Activated T-cell treated with anti-CD3 and anti-CD28 coated beads, Interleukin-2, amount 50 U/mL, for 1 hour (primary cell): ENCODE measurements around the gene CRLF3.
A peak's percentile ranks its signal among the peaks of the same experiment; 100 is the strongest.
"Not testable (repeated sequence)": the region's sequence is repeated elsewhere in the genome, so short reads cannot be mapped to it uniquely, and the experiment has no call there.

Source experiments
- DNase-seq: peaks from one replicate; pipeline ENCODE4 v3.0.0-alpha.2; 2020

CRLF3 gene, protein sequence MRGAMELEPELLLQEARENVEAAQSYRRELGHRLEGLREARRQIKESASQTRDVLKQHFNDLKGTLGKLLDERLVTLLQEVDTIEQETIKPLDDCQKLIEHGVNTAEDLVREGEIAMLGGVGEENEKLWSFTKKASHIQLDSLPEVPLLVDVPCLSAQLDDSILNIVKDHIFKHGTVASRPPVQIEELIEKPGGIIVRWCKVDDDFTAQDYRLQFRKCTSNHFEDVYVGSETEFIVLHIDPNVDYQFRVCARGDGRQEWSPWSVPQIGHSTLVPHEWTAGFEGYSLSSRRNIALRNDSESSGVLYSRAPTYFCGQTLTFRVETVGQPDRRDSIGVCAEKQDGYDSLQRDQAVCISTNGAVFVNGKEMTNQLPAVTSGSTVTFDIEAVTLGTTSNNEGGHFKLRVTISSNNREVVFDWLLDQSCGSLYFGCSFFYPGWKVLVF

DNA sequence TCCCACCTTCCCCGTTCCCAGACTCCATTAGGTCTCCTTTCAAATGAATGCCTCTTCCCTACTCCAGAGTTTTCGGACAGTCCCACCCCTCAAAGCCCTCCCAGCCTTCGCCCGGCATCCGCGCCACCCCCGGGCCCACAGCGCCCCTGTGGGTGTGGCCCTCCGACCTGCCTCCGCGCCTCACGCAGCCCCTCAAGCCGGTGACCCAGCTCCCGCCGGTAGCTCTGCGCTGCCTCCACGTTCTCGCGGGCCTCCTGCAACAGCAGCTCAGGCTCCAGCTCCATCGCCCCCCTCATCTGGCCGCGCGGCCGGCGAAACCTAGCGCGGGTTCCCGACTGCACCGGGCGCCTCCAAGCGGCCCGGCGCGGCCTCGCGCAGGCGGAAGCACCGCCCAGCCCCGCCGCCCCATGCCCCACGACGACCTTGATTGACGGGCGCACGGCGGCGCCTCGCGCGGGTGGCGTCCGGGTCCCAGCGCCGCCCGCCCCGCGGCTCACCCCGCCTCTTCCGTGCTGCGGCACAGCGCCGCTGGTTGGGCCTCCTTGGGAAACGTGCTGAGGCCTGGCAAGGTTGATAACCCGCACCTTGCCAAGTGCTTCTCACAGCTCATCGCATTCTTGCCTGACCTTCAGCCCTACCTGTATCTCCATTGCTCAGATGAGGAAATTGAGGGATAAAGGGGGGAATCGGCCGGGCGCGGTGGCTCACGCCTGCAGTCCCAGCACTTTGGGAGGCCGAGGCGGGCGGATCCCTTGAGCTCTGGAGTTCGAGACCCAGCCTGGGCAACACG is at the start of gene CRLF3:
Gene CRLF3 (minus strand): TSS at position 337 of the 790 bp plus-strand sequence. CDS start 41 bp downstream, at position 296.
- DNase-seq, result peak; percentile 92

DNA sequence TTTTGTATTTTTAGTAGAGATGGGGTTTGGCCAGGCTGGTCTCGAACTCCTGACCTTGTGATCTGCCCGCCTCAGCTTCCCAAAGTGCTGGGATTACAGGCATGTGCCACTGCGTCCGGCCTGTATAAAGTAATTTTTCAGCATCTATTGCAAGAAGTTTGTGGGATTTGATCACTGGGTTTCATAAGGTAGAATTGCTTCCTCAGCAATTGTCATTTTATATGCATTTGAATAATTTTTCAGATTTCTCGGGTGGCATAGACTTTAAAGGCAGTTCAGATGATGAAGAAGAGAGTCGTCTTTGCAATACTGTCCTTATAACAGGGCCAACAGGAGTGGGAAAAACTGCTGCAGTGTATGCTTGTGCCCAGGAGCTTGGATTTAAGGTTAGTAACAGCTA is 44.5 kb upstream of the CRLF3 start:
- no peak for DNase-seq

DNA sequence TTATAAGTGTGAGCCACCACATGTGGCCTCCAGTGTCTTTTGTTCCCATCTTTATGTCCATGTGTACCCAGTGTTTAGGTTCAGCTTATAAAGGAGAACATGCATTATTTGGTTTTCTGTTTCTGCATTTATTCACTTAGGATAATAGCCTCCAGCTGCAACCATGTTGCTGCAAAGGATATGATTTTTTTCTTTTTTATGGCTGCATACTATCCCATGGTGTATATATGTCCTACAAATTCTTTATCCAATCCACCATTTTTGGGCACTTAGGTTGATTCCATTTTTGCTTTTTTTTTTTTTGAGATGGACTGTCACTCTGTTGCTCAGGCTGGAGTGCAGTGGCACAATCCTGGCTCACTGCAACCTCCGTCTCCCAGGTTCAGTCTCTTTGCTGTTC is 40.1 kb upstream of the CRLF3 start:
- no peak for DNase-seq

DNA sequence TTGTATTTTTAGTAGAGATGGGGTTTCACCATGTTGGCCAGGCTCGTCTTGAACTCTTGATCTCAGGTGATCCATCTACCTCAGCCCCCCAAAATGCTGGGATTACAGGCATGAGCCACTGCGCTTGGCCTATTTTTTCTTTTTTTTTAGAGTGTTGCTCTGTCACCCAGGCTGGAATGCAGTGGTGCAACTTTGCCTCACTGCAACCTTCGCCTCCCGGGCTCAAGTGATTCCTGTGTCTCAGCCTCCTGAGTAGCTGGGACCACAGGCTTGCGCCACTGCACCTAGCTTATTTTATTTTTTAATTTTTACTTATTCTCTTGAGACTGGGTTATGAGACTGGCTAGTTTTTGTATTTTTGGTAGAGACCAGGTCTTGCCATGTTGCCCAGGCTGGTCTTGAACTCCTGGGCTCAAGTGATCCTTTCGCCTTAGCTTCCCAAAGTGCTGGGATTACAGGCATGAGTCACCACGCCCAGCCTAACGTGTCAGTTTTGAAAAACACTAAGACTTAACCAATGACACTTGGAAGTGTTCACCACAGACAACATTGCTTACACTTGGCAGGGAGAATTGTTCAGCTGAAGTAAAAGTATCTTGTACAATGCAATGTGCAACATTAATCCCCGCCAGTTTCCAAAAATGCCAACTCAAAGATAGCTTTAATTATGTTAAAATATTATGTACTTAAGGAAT is 34.2 kb upstream of the CRLF3 start:
- DNase-seq, result no peak

DNA sequence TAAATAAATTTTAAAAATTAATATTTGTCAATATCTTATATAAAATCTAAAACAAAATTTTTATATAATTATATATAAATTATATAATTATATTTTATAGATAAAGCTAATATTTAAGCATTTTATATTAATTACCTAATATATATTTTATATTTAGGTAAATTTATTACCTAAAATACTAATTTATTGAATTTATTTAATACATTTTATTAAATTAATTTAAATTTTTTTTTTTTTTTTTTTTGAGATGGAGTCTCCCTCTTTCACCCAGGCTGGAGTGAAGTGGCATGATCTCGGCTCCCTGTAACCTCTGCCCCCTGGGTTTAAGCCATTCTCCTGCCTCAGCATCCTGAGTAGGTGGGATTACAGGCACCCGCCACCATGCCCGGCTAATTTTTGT is 29.7 kb upstream of the CRLF3 start:
- DNase-seq, result no peak

DNA sequence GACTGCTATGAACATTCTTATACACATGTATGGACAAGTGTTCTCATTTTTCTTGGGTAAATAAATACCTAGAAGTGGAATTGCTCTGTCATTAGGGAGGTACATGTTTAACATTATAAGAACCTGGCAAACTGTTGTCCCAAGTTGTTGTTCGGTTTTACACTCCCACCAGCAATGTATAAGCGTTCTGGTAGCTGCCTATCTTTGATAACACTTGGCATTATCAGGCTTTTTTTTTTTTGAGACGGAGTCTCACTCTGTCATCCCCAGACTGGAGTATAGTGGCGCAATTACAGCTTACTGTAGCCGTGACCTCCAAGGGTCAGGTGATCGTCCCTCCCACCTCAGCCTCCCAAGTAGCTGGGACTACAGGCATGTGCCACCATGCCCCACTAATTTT is 23.5 kb upstream of the CRLF3 start:
- DNase-seq, result no peak

DNA sequence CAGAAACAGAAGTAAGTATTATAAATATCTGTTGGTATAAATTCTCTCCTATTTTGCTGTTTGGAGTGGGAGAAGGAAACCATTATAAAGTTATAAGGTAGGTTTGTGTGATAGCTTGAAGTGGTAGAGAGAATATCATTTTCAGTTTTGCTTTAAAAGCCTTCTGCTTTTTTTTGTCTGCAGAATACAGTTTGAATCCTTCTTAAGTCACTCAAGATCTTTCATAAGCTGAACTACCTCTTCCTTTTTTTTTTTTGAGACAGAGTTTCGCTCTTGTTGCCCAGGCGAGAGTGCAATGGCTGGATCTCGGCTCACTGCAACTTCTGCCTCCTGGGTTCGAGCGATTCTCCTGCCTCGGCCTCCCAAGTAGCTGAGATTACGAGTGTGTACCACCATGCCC is 16.3 kb upstream of the CRLF3 start:
- DNase-seq, result no peak

DNA sequence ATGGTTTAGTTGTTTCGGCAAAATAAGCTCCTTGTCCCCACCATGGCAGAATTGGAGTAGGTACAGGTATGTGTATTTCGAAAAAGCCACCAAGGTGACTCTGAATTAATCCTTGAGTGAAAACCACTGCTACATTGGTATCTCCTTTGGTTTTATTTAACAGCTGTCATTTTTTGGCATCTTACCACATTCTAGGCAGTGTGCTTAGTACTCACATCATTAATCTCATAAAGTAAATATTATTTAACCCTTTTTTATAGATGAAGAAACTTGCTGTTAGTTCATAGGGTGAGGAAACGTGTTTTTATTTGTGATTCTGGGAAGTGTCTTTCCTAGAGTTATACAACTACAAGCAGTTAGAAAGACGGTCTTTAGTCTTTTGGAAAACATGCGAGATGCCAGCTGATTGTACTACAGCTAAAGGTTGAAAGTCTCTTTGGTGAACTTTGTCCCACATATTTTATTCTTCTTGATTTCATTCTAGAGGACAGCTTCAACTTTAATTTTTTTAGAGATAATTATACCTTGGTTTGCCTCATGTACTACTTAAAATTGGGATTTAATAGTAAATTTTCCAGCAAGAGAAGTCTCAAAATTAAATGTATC is 13.8 kb upstream of the CRLF3 start:
- DNase-seq, result no peak

DNA sequence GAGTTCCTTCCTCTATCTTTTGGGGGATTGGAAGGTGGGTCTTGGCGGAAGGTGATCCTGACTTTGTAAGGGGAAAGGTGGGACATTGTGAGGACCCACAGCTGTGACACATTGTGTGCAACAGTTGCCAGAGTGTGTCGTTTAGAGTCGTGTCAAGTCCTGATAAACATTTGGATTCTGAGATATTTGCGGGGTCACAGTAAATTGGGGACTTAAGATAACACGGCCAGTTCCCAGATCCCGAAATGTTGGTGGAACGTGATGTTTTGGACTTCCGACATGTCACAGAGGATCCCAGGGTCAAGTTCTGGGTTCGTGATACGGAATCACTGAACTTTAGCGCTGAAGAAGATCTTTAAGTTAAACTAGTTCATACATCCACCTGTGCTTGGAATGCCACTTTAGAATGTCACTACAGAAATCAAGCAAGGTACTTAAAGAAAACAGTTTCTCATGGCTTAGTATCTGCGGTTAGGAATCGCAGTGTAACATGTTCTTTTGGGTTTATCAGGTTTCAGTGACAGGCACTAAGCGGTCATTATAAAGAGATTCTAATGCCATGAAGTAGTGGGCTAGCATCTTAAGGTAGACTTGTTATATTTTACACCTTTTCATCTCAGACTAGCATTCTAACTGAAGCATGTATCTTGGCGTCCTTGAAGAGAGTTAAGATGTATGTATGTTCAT is 8.1 kb upstream of the CRLF3 start:
- DNase-seq, result no peak

DNA sequence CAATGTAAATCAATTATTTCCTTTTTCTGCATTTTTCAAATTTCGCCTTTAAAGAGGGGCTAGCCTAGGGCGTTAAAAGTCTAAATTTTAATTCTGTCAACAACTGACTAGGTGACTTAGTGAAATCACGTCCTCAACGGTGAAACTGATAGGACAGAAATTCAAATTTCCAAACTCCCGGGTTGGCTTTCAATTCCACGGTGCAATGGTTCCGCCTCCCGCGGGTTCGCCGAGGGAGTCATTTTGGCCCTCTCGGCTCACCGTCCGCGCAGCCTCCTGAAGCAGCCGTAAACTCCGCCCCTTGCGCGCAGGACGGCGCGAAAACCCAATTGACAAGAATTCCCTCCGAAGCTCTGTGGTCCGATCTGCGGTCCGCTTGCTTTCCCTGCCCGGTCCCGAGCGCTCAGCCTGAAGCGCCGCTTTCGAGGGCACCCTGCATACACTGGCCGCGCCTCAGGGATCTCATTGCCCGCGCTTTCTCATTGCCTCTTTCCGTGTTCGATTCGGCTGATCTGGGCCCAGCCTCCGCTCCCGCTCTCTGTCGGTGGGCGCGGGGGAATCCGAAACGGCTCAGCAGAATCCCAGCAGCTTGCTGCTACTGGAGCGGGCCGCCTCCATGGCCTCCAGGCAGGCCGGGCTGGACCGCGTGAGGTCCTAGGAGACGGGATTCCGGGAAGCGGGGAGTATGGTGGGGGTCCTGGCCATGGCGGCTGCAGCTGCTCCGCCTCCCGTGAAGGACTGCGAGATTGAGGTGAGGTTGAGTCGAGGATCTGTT is 7.4 kb upstream of the CRLF3 start, which contains the start of gene ATAD5:
Gene ATAD5 (plus strand): TSS at position 304 of the 775 bp plus-strand sequence. CDS start 382 bp downstream, at position 686.
- DNase-seq, result peak; percentile 86

DNA sequence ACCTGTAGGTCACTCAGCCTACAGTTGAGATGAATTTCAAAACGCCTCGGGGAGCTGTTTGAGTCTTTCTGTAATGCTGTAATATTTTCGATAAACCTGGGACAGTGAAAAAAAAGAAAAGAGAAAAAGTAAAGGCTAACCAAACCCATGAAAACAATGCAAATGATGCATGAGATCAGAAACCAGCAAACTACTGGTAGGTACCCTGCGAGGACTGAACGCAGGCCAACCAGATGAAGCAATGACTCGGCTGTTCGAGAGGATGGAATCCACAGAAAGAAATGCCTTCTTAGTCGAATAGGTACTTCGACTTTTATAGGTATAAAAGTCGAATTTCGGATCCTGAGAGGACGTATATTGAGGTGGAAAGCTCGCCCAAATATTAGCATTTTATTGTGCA is 6.8 kb upstream of the CRLF3 start:
- DNase-seq, result no peak

DNA sequence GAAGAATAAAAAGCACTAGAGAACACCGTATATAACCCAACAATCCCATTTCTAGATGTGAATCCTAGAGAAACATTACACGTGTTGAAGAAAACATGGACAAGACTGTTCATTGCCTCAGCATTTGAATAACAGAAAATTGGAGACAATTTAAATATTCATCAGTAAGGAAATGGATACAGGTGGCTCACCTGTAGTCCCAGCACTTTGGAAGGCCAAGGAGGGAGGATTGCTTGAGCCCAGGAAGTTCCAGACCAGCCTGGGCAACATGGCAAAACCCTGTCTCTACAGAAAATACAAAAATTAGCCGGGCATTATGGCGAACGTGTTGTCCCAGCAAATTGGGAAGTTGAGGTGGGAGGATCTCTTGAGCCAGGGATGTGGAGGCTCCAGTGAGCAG is 4.5 kb upstream of the CRLF3 start:
- no peak for DNase-seq

DNA sequence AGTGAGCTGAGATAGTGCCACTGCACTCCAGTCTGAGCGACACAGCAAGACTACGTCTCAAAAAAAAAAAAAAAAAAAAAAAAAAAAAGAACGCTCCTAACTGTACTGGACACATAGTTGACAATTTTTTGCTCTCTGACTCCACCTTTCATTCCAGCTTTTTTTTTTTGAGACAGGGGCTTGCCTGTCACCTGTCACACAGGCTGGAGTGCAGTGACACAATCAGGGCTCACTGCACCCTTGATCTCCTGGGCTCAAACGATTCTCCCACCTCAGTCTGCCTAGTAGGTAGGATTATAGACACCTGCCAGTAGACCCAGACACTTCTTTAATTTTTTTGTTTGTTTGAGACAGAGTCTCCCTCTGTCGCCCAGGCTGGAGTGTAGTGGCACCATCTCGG is 2.6 kb upstream of the CRLF3 start:
- no peak for DNase-seq

DNA sequence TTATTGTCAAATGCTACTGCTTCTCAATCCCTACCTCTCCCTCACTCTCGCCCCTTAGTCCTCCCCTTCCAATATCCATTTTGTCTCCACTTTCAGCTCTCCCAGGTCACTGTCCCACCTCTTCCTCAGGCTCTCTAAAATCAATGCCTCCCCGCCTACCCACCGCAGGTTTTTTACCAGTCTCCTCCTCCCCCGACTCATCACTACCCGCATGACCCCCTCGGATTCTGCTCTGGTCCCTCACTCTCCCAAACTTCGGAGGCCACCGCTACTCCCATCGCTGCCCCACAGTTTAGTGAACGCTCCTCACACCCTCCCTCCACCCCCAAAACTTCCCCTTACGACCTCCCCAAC is 513 bp downstream of the CRLF3 start:
- DNase-seq, result no peak

DNA sequence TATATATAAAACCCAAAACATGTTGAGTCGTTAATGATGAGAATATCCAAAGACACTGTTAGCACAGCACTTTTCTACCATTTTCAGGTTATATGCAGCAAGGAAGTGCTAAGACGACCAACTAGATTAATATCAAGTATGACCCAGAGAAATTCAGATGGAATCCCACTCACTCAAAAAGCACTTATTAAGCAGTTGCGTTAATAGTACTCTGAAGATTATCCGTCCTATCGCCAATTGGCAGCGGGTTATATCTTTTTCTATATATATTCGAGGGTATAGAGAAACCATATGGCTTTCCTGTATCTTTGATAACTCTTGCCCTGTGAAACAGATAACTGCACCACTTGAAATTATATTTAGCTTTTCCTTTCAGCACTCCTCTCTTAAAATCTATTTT is 1.1 kb downstream of the CRLF3 start:
- DNase-seq, result no peak

DNA sequence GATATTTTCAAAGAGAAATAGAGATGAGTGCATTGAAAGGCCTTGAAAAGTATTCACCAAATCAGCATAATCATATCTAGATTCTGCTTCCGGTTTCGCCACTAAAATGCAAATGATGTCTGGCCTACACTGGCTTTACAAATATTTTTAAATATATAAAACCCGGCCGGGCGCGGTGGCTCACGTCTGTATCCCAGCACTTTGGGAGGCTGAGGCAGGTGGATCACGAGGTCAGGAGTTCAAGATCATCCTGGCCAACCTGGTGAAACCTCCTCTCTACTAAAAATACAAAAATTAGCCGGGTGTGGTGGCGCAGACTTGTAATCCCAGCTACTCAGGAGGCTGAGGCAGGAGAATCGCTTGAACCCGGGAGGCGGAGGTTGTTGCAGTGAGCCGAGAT is 1.6 kb downstream of the CRLF3 start:
- not testable (repeated sequence) for DNase-seq

DNA sequence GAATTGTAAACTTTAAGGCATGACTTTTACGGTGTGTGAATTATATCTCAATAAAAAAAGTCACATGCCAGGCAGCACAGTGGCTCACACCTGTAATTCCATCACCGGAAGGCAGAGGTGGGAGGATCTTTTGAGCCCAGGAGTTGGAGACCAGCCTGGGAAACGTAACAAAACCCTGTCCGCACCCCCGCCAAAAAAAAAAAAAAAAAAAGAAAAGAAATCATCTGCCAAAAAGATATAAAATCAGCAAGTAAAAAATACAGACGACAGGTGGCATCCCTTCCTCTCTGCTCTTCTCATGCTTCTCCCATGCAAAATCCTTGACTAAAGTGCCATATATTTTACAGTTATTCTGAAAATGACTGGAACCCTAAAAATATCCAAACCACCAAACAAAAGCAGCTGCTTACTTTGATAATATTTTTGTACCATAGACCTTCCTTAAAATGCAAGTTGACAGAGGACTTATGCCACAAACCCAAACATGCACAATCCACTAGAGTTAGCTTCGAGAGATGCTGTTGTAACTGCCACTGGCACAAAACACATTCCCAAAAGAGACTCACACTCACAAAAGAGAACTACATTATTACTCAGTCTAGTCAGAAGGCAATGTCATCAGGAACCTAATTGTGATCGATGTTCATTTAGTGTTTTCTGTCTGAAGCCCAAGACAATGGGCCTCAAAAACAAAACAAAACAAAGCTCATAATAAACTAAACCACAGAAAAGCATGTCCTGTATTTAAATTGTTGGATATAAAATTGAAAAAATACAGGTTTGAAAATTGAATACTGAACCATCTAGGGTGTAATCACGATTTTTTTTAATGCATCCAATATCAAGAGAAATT is 2.4 kb downstream of the CRLF3 start:
- DNase-seq, result no peak

DNA sequence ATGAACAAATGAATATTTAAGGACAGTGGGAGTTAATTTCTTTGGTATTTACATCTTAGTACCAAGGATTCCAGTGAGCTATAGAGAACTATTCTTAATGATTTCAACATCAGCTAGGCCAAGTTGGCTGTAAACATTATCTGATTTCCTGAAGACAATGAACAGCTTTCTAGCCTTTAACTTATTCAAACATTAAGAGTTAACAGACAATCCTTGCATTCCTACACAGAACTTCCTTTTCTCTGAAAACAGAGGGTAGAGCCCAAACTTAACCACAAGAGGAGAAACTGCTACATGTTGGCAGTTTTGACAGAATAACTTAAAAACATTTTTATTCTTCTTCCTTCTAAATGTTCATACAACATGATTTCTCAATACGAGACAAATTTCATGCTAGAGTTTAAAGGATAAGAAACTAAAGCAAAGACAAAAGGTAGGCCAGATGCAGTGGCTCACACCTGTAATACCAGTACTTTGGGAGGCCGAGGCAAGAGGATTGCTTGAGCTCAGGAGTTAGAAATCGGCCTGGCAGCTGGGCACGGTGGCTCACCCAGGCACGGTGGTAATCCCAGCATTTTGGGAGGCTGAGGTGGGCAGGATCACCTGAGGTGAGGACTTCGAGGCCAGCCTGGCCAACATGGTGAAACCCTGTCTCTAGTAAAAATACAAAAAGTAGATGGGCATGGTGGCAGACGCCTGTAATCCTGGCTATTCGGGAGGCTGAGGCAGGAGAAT is 4.4 kb downstream of the CRLF3 start:
- DNase-seq, result no peak

DNA sequence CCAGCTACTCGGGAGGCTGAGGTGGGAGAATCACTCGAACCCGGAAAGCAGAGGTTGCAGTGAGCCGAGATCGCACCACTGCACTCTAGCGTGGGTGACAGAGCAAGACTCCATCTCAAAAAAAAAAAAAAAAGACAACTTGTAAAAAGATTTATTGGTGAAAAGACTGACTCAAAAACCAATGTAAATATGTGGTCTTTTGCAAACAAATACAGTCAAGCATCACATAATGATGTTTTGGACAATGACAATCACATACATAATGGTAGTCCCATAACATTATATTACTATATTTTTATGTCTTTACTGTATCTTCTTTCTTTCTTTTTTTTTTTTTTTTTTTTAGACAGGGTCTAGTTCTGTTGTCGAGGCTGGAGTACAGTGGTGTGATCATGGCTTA is 8.3 kb downstream of the CRLF3 start:
- no peak for DNase-seq

DNA sequence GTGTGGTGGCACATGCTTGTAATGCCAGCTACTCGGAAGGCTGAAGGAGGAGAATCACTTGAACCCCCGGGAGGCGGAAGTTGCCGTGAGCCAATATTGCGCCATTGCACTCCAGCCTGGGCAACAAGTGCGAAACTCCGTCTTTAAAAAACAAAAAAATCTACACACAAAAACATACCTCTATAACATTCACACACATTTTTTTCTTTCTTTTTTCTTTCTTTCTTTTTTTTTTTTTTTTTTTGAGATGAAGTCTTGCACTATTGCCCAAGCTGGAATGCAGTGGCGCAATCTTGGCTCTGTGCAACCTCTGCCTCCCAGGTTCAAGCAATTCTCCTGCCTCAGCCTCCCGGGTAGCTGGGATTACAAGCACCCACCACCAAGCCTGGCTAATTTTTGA is 9.6 kb downstream of the CRLF3 start:
- not testable (repeated sequence) for DNase-seq
